ENCODE data around the gene LAMC1.

The LAMC1 gene

GRCh38 chr1:183080406-183080805, 57.2 kb downstream of the LAMC1 start:
- no peak for DNase-seq

- DNase-seq, result no peak
Measured at GRCh38 chr1:183081402-183082120, 58.3 kb downstream of the LAMC1 start.

GRCh38 chr1:183082650-183083049, 59.4 kb downstream of the LAMC1 start:
- DNase-seq, result no peak

- DNase-seq, result no peak
Measured at GRCh38 chr1:183087001-183087400, 63.8 kb downstream of the LAMC1 start.

GRCh38 chr1:183089025-183089639, 65.9 kb downstream of the LAMC1 start:
- DNase-seq, result no peak

GRCh38 chr1:183090391-183091006, 67.3 kb downstream of the LAMC1 start:
- no peak for DNase-seq

- no peak for DNase-seq
Measured at GRCh38 chr1:183091181-183091580, 68.0 kb downstream of the LAMC1 start.

- DNase-seq, result no peak
Measured at GRCh38 chr1:183092350-183092749, 69.1 kb downstream of the LAMC1 start.

GRCh38 chr1:183093066-183093668, 69.9 kb downstream of the LAMC1 start:
- no peak for DNase-seq

- no peak for DNase-seq
Measured at GRCh38 chr1:183093786-183094298, 70.6 kb downstream of the LAMC1 start.

GRCh38 chr1:183094351-183094750, 71.1 kb downstream of the LAMC1 start:
- DNase-seq, result no peak

- DNase-seq, result no peak
Measured at GRCh38 chr1:183096351-183096750, 73.1 kb downstream of the LAMC1 start.

GRCh38 chr1:183096894-183097293, 73.7 kb downstream of the LAMC1 start:
- no peak for DNase-seq

- DNase-seq, result no peak
Measured at GRCh38 chr1:183097438-183098051, 74.3 kb downstream of the LAMC1 start.

GRCh38 chr1:183098317-183098716, 75.1 kb downstream of the LAMC1 start:
- no peak for DNase-seq

GRCh38 chr1:183100361-183100974, 77.2 kb downstream of the LAMC1 start:
- DNase-seq, result no peak

- no peak for DNase-seq
Measured at GRCh38 chr1:183101081-183101480, 77.9 kb downstream of the LAMC1 start.

GRCh38 chr1:183101841-183102276, 78.6 kb downstream of the LAMC1 start:
- no peak for DNase-seq

GRCh38 chr1:183103147-183103546, 79.9 kb downstream of the LAMC1 start:
- DNase-seq, result no peak

GRCh38 chr1:183103577-183103976, 80.4 kb downstream of the LAMC1 start:
- DNase-seq, result no peak

GRCh38 chr1:183105449-183105848, 82.2 kb downstream of the LAMC1 start:
- no peak for DNase-seq

- no peak for DNase-seq
Measured at GRCh38 chr1:183106166-183106565, 82.9 kb downstream of the LAMC1 start.

- DNase-seq, result no peak
Measured at GRCh38 chr1:183106746-183107145, 83.5 kb downstream of the LAMC1 start.
